GM10266 (cell line): ENCODE data around the gene PAFAH1B1.
A peak's percentile ranks its signal among the peaks of the same experiment; 100 is the strongest.
"Not testable (repeated sequence)": the region's sequence is repeated elsewhere in the genome, so short reads cannot be mapped to it uniquely, and the experiment has no call there.

Experiments
- DNase-seq: peaks from one replicate; pipeline ENCODE4 v3.0.0; 2012; ENCODE audit errors: extremely low spot score
- CTCF ChIP-seq: IDR thresholded peaks from 2 replicates; pipeline ENCODE4 v1.5.1; 2012; ENCODE audit warnings: mild to moderate bottlenecking, low read depth; ENCODE audit not compliant: control insufficient read depth, insufficient read depth; ENCODE audit errors: missing control alignments

Gene PAFAH1B1

GRCh38 chr17:2592971-2593820 lies at the start of gene PAFAH1B1:
Gene PAFAH1B1 (plus strand): TSS chr17:2593654. CDS start chr17:2638289, 44,635 bp downstream.
- peak; percentile 98 for DNase-seq
- peak; percentile 42 for TF ChIP-seq CTCF

GRCh38 chr17:2545393-2545792 lies 48.1 kb upstream of the PAFAH1B1 start:
- no peak for DNase-seq
- TF ChIP-seq CTCF: no peak

GRCh38 chr17:2547176-2547575 lies 46.3 kb upstream of the PAFAH1B1 start:
- no peak for TF ChIP-seq CTCF
- no peak for DNase-seq

- not testable (repeated sequence) for DNase-seq
These were observed 45.4 kb upstream of the PAFAH1B1 start for GRCh38 chr17:2548026-2548425.

GRCh38 chr17:2549392-2550211 lies 43.9 kb upstream of the PAFAH1B1 start:
- TF ChIP-seq CTCF: no peak
- DNase-seq: no peak

- DNase-seq: no peak
- TF ChIP-seq CTCF: no peak
These were observed 42.0 kb upstream of the PAFAH1B1 start for GRCh38 chr17:2551493-2551892.

- no peak for DNase-seq
- TF ChIP-seq CTCF: no peak
These were observed 41.5 kb upstream of the PAFAH1B1 start for GRCh38 chr17:2551928-2552327.
